Endodermal cell (in vitro differentiated cells): ENCODE measurements around the gene EYS. TPM values are rescaled to one million over a fixed set of nuclear protein-coding genes. Genes with fewer than 3 reads are reported as not detected.

ENCODE experiments used
- DNase-seq: peaks from one replicate; pipeline ENCODE4 v3.0.0-alpha.2; 2017
- H3K27ac ChIP-seq: 2 replicates; pipeline ENCODE4 v1.5.1; 2013; ENCODE audit warnings: mild to moderate bottlenecking, low read depth, low read length, moderate library complexity
- H3K27me3 ChIP-seq: 2 replicates; pipeline ENCODE4 v1.6.1; 2013; ENCODE audit warnings: mild to moderate bottlenecking, low read length, moderate library complexity; ENCODE audit not compliant: insufficient read depth, control insufficient read depth, poor library complexity, severe bottlenecking
- H3K36me3 ChIP-seq: 2 replicates; pipeline ENCODE4 v1.7.0; 2013; ENCODE audit warnings: mild to moderate bottlenecking, low read length, moderate library complexity; ENCODE audit not compliant: control insufficient read depth, insufficient read depth
- H3K4me1 ChIP-seq: one replicate; pipeline ENCODE4 v1.7.0; 2013; ENCODE audit warnings: low read length; ENCODE audit not compliant: control insufficient read depth, insufficient read depth
- H3K4me3 ChIP-seq: 2 replicates; pipeline ENCODE4 v1.5.1; 2013; ENCODE audit warnings: mild to moderate bottlenecking, low read length, moderate library complexity
- H3K9ac ChIP-seq: 2 replicates; pipeline ENCODE4 v1.6.1; 2013; ENCODE audit warnings: mild to moderate bottlenecking, low read length, moderate library complexity; ENCODE audit not compliant: poor library complexity, severe bottlenecking; ENCODE audit errors: extremely low read depth
- H3K9me3 ChIP-seq: 2 replicates; pipeline ENCODE4 v1.6.1; 2013; ENCODE audit warnings: mild to moderate bottlenecking, low read length, moderate library complexity; ENCODE audit not compliant: control insufficient read depth
- H3K27ac Mint-ChIP-seq: 2 replicates; pipeline ENCODE4 v1.8.0; 2020; ENCODE audit warnings: mixed read lengths
- H3K27me3 Mint-ChIP-seq: 2 replicates; pipeline ENCODE4 v1.8.0; 2021; ENCODE audit warnings: mild to moderate bottlenecking, mixed read lengths; ENCODE audit not compliant: insufficient read depth
- H3K36me3 Mint-ChIP-seq: 2 replicates; pipeline ENCODE4 v1.8.0; 2020; ENCODE audit warnings: low read depth, mixed read lengths
- H3K4me1 Mint-ChIP-seq: 2 replicates; pipeline ENCODE4 v1.8.0; 2020; ENCODE audit warnings: mixed read lengths
- H3K4me3 Mint-ChIP-seq: 2 replicates; pipeline ENCODE4 v1.8.0; 2020; ENCODE audit warnings: mild to moderate bottlenecking, moderate library complexity, mixed read lengths
- H3K9me3 Mint-ChIP-seq: 2 replicates; pipeline ENCODE4 v1.8.0; 2020; ENCODE audit warnings: mild to moderate bottlenecking, mixed read lengths
- WGBS, 2 experiments: methylation state at CpG; one replicate each; pipeline versions ENCODE4 v1.1.5 to v1.1.7; 2013; ENCODE audit warnings: missing lambda C conversion rate in 2 of 2, mixed read lengths in 1 of 2; ENCODE audit not compliant: insufficient coverage in 1 of 2, insufficient read length in 1 of 2; 5-methylcytosine and 5-hydroxymethylcytosine counted together
- total RNA-seq, 2 donors: library from RNA; stranded (reverse); fragmentation: NEBNext Ultra II Directional in 1 of 2; extraction: Animal tissue kit (Norgen Biotek cat#: 25700) in 1 of 2; gene quantifications; 2 replicates in 1 of 2; 3 replicates in 1 of 2; pipeline ENCODE4 v1.2.1, GENCODE V29; 2021
- TF ChIP-seq, protein P1 (sequence below): fragments of 200-600 bp; sonication (generic); conservative IDR thresholded peaks from 2 replicates; pipeline ENCODE4 v1.5.0; 2021; ENCODE audit warnings: antibody characterized with exemption, mild to moderate bottlenecking

The EYS gene
- total RNA-seq, 2 donors from 2014 or later, result 0.31 to 0.70 TPM

DNA sequence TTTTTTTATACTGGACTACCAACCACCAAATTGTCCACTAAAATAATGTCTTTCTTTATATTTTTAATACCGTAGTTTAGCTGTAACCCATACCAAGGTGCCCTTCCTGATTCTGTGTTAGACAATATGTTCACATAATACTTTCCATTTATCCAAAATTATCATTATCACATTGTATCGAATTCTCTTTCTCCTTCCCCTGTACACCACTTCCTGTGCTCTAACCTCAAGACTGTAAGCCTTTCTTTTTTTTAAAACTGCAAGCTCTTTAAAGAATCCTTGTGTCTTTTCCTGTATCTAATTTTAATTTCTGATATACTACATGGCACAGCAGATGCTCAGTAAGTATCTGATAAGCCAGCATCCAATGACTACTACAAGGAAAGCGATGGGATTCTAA is 917.5 kb downstream of the EYS start:
- no peaks in the 10 kb centered on the region for H3K9me3 Mint-ChIP-seq
- H3K27me3 Mint-ChIP-seq, result no peaks in the 10 kb centered on the region
- Histone ChIP-seq H3K27me3 (no peaks in the 10 kb centered on the region), H3K36me3 (no peaks in the 10 kb centered on the region), H3K27ac (no peak overlapping the region), H3K9ac (no peak overlapping the region), H3K4me3 (no peak overlapping the region), H3K4me1 (no peaks in the 10 kb centered on the region), H3K9me3 (no peaks in the 10 kb centered on the region)
- H3K27ac Mint-ChIP-seq, result no peak overlapping the region
- H3K36me3 Mint-ChIP-seq, result no peaks in the 10 kb centered on the region
- no peak overlapping the region for H3K4me3 Mint-ChIP-seq
- no peaks in the 10 kb centered on the region for H3K4me1 Mint-ChIP-seq
- WGBS, 2 experiments, result 87 to 100% methylated on average over 2 of the region's 3 CpGs
- no peak for DNase-seq
- TF ChIP-seq, protein P1, sequence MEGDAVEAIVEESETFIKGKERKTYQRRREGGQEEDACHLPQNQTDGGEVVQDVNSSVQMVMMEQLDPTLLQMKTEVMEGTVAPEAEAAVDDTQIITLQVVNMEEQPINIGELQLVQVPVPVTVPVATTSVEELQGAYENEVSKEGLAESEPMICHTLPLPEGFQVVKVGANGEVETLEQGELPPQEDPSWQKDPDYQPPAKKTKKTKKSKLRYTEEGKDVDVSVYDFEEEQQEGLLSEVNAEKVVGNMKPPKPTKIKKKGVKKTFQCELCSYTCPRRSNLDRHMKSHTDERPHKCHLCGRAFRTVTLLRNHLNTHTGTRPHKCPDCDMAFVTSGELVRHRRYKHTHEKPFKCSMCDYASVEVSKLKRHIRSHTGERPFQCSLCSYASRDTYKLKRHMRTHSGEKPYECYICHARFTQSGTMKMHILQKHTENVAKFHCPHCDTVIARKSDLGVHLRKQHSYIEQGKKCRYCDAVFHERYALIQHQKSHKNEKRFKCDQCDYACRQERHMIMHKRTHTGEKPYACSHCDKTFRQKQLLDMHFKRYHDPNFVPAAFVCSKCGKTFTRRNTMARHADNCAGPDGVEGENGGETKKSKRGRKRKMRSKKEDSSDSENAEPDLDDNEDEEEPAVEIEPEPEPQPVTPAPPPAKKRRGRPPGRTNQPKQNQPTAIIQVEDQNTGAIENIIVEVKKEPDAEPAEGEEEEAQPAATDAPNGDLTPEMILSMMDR, result no peak

DNA sequence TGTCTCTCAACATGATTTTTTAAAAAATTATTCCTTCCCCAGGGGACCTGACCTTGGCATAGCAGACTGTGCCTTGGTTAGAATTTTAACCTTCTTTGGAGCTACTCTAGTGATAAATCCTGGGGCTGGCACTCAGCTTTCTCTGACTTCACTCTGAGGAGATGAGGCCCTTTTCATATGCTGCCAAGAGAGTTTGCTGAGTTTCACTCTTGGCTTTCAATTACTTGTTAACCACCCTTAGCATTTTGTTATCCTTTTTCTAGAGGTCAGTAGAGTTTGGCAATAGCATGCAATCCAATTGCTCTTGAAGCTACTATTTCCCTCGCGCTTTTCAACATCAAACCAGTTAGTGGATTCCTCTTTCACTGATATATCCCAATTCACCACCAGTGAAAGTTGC is 920.3 kb downstream of the EYS start:
- WGBS, 2 experiments, result 44 to 50% methylated on average over 2 of the region's 2 CpGs
- H3K27me3 Mint-ChIP-seq, result no peaks in the 10 kb centered on the region
- no peaks in the 10 kb centered on the region for H3K36me3 Mint-ChIP-seq
- Histone ChIP-seq H3K9ac (no peak overlapping the region), H3K9me3 (no peaks in the 10 kb centered on the region), H3K27me3 (no peaks in the 10 kb centered on the region), H3K4me3 (no peak overlapping the region), H3K27ac (no peak overlapping the region), H3K36me3 (no peaks in the 10 kb centered on the region), H3K4me1 (no peaks in the 10 kb centered on the region)
- H3K27ac Mint-ChIP-seq, result no peak overlapping the region
- H3K4me3 Mint-ChIP-seq, result no peak overlapping the region
- TF ChIP-seq, protein P1, result no peak
- no peaks in the 10 kb centered on the region for H3K4me1 Mint-ChIP-seq
- DNase-seq, result no peak
- no peaks in the 10 kb centered on the region for H3K9me3 Mint-ChIP-seq

DNA sequence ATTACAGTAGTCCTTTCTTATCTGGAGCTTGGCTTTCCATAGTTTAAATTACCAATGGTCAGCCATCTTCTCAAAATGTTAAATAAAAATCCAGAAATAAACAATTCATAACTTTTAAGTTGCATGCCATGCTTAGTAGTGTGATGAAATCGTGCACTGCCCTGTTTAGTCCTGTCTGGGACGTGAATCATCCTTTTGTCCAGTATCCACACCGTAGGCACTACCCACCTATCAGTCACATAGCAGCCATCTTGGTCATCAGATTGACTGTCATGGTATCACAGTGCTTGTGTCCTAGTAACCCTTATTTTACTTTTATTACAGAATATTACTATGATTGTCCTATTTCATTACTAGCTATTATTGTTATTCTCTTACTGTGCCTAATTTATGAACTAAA is 924.1 kb downstream of the EYS start:
- WGBS, 2 experiments, result 93 to 94% methylated on average over 3 of the region's 3 CpGs
- Histone ChIP-seq H3K36me3 (no peaks in the 10 kb centered on the region), H3K4me3 (no peak overlapping the region), H3K27me3 (no peaks in the 10 kb centered on the region), H3K9ac (no peak overlapping the region), H3K9me3 (peaks cover 9% of the 10 kb centered on the region), H3K27ac (no peak overlapping the region), H3K4me1 (no peaks in the 10 kb centered on the region)
- TF ChIP-seq, protein P1, result no peak
- no peaks in the 10 kb centered on the region for H3K36me3 Mint-ChIP-seq
- H3K27me3 Mint-ChIP-seq, result peaks cover 2% of the 10 kb centered on the region
- no peak overlapping the region for H3K4me3 Mint-ChIP-seq
- peaks cover 2% of the 10 kb centered on the region for H3K9me3 Mint-ChIP-seq
- H3K27ac Mint-ChIP-seq, result no peak overlapping the region
- no peak for DNase-seq
- no peaks in the 10 kb centered on the region for H3K4me1 Mint-ChIP-seq
